ENCODE data around the gene AVEN.
"Not testable (repeated sequence)": the region's sequence is repeated elsewhere in the genome, so short reads cannot be mapped to it uniquely, and the experiment has no call there.

AVEN gene

DNA sequence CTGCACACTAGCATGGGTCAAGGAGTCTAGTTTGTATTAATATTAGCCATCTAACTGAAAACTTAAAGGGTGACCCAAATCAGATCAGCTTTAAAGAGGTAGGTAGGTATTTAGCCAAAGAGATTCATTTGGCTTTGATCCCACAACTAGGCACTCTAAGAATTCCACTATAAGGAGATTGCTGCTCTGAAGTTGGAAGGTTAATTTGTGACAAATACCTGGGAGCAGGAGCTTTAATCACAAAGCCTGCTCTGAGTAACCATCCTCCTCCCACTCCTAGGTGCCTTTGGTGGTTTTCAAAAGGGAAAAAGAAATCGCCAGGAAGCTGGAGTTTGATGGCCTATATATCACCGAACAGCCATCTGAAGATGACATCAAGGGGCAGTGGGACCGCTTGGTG lies 191.0 kb downstream of the AVEN start:
- no peak overlapping the region for H3K4me3 ChIP-seq (ENCODE audit: low read length)
- no peak for TF ChIP-seq ZNF274 (IDR thresholded peaks at IDR 0.05; ENCODE audit: low read depth, low read length)

DNA sequence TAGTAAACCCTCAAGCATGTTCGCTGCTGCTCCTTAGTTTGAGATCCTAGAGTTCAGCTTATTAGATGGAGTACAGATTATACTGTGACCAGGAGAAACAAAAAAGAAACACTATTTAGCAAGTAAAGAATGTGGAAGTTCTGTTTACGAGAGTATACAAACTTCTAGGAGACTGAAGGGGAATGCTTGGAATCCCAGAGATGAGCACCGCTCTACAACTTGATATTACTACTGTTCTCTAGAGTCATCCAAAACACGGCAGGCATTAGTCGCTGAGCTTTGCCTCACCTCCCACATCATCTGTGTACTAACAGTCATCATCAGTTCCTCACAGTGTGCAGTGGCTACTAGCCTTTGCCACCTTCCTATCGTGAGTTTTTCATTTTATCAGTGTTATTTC lies 192.1 kb downstream of the AVEN start:
- no peak overlapping the region for H3K4me3 ChIP-seq (ENCODE audit: low read length)
- TF ChIP-seq ZNF274 (IDR thresholded peaks at IDR 0.05; ENCODE audit: low read depth, low read length), result no peak

DNA sequence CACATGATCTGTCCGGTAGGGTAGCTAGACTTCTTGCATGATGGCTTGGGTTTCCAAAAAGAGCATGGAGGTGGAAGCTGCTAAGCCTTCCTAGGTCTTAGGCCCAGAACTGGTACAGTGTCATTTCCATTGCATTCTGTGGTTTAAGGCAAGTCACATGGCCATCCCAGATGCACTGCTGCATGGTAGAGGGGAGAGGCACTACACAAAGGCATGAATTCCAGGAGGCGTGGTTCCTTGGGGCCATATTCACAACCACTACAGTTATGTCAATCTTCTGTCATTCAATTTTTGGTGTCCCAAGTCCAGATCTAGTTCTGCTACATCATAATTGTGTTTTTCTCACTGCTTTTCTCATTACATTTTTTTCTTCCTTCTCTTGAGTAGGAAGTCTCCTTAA lies 192.9 kb downstream of the AVEN start:
- no peak for TF ChIP-seq ZNF274 (IDR thresholded peaks at IDR 0.05; ENCODE audit: low read depth, low read length)
- H3K4me3 ChIP-seq (ENCODE audit: low read length), result no peak overlapping the region

DNA sequence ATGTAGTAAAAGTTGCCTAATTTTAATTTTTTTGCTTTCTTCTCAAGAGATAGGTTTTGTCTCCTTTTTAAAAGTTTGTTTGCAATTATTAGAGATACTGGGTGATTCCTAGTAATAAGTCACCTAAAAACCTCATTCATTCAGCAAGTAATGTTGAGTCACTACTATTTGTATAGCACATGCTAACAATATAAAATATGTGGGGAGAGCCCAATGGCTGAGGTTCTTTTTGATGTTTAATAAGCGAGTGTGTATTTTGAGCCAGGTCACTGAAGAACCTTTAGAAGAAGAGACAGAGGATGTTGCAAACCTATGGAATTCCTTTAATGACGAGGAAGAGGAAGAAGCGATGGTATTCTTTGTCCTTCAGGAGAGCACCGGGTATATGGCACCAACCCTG lies 194.4 kb downstream of the AVEN start:
- H3K4me3 ChIP-seq (ENCODE audit: low read length), result no peak overlapping the region
- no peak for TF ChIP-seq ZNF274 (IDR thresholded peaks at IDR 0.05; ENCODE audit: low read depth, low read length)

DNA sequence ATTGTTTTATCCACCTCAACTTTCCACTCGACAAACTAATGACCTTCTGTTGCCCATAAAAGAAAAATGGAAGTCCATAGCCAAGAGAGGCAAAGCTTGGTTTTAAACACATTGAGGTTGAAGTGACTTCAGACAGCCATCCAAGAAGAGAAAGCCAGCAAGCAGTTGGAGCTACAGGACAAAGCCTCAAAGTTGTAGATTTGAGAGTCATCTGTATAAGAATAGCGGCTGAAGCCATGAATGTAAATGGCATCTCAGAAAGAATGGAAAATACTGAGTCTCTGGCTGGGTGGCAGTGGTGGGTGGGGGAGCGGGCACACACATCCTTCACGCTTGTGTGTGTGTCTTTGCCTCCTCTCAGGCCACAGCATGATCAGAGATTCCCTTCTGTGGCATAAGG lies 194.8 kb downstream of the AVEN start:
- no peak for TF ChIP-seq ZNF274 (IDR thresholded peaks at IDR 0.05; ENCODE audit: low read depth, low read length)
- no peak overlapping the region for H3K4me3 ChIP-seq (ENCODE audit: low read length)

DNA sequence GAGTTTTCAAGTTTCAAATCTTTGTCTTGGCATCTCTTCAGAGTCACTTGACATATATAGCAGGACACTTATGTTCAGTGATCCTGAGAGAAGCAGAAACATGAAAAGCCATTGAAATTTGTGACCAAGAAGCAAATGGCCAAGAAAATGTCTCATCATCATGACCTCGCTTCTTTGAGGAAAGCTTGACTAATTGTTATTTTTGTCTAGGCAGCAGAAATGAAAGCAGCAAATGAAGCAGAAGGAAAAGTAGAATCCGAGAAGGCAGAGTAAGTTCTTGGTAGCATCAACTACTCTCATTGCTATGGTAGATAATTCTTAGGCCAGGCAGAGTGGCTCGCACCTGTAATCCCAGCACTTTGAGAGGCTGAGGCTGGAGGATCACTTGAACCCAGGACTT lies 198.4 kb downstream of the AVEN start:
- TF ChIP-seq ZNF274 (IDR thresholded peaks at IDR 0.05; ENCODE audit: low read depth, low read length), result no peak
- H3K4me3 ChIP-seq (ENCODE audit: low read length), result no peak overlapping the region

DNA sequence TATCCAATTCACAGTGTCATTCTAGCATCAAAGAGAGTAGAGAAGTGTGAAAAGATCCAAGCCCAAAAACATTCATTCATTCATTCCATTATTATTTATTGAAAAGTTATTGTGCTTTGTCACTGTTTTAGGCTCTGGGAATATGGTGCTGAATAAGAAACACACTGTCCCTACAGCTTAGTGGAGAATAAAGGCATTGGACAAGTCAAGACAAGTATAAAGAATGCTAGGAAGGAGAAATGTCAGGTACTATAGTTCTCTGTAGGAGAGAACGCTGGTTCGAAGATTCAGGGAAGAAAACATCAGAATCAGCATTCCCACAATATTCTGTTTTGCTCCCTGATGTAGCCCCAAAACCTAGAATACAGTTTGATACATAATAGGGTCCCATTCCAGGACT lies 199.5 kb downstream of the AVEN start:
- TF ChIP-seq ZNF274 (IDR thresholded peaks at IDR 0.05; ENCODE audit: low read depth, low read length), result no peak
- no peak overlapping the region for H3K4me3 ChIP-seq (ENCODE audit: low read length)

DNA sequence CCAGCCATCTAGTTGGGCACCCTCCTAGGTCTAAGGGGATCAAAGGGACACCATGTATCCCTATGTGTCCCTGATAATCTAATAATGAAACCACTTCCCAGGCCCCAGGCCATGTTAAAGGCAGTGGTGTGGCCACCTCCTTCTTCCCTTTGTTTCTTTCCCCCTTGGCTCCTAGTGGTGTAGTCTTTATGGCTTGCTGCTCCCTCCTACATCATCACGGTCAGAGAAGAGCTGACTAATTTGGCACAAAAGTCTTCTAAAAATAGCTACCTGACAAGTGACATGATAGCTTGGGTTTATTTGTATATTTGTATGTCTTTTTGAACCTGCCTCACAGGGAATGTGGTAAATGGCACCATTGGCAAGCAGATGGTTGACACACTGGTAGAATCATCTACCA lies 201.7 kb downstream of the AVEN start:
- TF ChIP-seq ZNF274 (IDR thresholded peaks at IDR 0.05; ENCODE audit: low read depth, low read length), result no peak
- no peak overlapping the region for H3K4me3 ChIP-seq (ENCODE audit: low read length)

DNA sequence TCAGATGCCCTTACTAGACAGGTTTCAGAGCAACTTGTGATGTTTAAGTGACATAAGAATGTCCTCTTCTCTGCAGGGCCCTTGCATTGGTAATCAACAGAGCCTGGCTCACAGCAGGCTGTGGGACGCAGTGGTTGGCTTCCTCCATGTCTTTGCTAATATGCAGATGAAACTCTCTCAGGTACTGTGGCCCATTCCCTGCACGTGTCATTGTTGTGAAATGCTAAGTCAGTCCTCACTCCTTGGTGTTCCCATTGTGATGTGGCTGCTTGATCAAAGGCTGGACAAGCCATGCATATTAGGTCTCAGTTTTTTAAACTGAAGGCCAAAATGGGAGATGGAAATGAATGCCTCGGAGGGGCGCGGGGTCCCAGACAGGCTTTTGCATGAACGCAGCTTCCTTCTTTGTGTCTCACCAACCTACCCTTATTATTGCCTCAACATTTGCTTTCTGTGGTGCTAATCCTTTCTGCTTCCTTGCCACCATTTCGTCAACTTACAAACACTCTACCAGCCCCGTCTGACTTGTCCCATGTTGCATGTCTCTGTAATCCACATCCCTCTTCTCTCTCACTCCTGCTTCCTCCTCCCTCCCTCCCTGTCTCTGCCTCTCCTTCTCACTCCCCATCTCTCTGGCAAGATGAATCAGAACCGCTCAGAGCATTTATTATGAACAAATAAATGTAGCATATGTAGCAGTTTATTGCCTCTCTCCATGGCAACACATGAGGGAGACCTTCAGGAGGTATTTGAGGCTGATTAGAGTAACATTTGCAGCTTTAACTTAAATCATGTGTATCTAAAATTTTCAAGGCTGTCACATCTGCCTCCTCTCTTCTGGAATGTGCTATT lies 203.9 kb downstream of the AVEN start:
- TF ChIP-seq ZNF274 (IDR thresholded peaks at IDR 0.05; ENCODE audit: low read depth, low read length), result no peak
- H3K4me3 ChIP-seq (ENCODE audit: low read length), result no peak overlapping the region

DNA sequence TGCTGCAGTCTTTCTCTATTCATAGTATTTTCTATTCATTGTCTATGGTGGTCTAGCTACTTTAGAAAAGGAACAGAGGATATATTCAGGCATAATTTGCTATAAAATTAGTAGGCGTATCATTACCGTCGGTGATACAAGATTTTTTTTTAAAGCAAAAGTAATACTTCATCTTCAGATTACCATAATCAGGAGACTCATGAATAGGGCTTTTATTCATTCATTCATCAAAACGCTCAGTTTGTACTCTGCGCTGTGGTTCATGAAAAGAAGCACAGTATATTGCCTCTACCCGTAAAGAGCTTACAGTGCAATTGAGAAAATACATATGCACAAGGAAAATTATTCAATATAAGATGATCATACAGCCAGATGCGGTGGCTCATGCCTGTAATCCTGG lies 207.4 kb downstream of the AVEN start:
- no peak for TF ChIP-seq ZNF274 (IDR thresholded peaks at IDR 0.05; ENCODE audit: low read depth, low read length)
- H3K4me3 ChIP-seq (ENCODE audit: low read length), result no peak overlapping the region

DNA sequence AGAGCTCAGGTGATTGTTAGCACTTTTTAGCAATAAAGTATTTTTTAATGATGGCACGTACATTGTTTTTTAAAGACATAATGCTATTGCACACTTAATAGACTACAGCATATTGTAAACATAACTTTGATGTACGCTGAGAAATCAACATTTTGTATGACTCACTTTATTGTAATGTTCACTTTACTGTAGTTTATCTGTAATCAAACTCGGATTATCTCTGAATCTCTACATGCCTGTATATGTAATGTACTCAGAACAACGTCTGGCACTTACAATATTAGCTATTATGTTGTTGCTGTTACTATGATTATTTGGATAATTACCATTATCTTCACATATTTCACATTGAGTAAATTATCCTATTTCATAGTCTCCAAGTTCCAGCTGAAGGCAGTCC lies 208.7 kb downstream of the AVEN start:
- TF ChIP-seq ZNF274 (IDR thresholded peaks at IDR 0.05; ENCODE audit: low read depth, low read length), result no peak
- no peak overlapping the region for H3K4me3 ChIP-seq (ENCODE audit: low read length)

DNA sequence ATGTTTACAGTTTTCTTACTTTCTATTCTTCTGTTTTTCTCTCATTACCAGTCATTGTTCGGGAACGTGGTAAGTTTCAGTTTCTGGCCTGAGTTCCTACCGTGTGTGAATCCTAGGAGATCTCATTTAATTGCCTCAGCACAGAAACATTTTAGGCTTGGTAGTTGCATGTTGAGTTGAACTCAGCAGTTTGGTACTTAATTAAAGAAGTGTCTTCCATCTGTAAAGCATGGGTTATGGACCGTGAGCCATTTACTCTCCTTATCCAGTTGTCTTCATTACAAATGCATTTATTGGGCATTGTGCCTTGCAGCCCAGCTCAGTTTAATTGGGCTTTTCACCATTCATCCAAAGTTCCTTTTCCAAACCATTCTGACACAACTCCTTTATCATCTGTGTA lies 212.8 kb downstream of the AVEN start:
- TF ChIP-seq ZNF274 (IDR thresholded peaks at IDR 0.05; ENCODE audit: low read depth, low read length), result no peak
- H3K4me3 ChIP-seq (ENCODE audit: low read length), result no peak overlapping the region

DNA sequence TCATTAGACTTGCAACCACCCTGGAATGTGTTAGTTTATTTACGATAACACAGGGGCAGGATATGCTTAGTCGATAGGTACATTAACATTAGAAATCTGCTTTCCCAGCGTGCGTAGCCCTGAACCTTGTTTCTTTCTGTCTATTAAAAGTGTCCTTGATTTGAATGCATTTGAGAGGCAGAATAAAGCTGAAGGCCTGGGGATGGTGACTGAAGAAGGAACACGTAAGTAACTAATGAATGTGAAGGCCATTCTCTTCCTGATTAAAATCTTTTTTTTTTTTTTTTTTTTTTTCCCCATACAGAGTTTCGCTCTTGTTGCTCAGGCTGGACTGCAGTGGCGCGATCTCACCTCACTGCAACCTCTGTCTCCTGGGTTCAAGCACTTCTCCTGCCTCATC lies 213.6 kb downstream of the AVEN start:
- H3K4me3 ChIP-seq (ENCODE audit: low read length), result no peak overlapping the region
- no peak for TF ChIP-seq ZNF274 (IDR thresholded peaks at IDR 0.05; ENCODE audit: low read depth, low read length)

DNA sequence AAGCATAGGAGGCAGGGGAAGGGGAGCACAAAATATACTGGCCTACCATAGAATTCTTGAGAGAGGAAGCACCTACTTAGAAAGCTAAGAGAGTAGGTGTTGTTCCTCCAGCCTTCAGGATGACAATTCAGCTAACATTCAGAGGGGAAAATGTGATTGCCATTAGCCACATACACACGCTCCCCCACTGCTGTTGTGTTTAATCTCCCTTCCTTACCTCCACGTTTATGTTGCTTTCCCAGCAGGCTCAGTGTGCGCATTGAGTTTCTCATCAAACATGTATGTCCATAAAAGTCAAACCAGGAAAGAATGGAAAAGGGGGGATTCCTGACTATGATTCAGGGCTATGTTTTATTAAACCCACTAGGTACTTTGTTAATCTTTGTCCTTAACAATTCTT lies 215.9 kb downstream of the AVEN start:
- H3K4me3 ChIP-seq (ENCODE audit: low read length), result no peak overlapping the region
- TF ChIP-seq ZNF274 (IDR thresholded peaks at IDR 0.05; ENCODE audit: low read depth, low read length), result no peak

DNA sequence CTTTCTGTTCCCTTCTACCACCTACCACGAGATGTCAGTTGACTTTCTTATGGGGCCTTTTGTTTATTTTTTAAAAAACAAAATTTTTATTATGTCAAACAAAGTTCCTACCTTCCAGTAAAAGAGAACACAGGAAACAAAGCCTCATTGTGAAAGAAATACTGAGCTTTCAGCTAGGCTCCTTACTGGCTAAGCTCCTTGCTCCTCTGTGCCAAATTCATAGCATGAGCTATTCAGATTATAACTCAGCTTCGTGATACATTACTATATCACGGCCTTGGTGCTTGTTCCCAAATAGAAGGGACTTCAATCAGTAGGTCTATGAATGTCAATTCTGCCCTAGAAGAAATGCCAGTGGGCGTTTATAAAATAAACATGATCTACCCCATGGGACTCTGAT lies 216.5 kb downstream of the AVEN start:
- H3K4me3 ChIP-seq (ENCODE audit: low read length), result no peak overlapping the region
- no peak for TF ChIP-seq ZNF274 (IDR thresholded peaks at IDR 0.05; ENCODE audit: low read depth, low read length)

DNA sequence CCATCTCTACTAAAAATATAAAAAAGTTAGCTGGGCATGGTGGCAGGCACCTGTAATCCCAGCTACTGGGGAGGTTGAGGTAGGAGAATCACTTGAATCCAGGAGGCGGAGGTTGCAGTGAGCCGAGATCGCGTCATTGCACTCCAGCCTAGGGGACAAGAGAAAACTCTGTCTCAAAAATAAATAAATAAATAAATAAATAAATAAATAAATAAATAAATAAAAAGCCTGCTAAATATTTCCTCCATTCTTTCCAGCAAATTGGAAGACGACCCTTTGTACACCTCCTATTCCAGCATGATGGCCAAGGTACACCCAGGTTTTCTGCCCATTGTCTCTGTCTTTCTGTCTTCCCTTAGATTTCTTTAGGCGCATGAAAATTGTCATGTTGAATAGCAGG lies 219.5 kb downstream of the AVEN start:
- H3K4me3 ChIP-seq (ENCODE audit: low read length), result not testable (repeated sequence)
